IMR-90 (cell line): Measurements from ENCODE around the gene ARHGEF38. TPM values are rescaled to one million over a fixed set of nuclear protein-coding genes. Genes with fewer than 3 reads are reported as not detected.

ENCODE experiments used
- ATAC-seq: fragments of 200-7000 bp; cut with Tn5 transposase; 2 replicates; pipeline ENCODE4 v1.9.1; 2020; ENCODE audit warnings: low read depth, mild to moderate bottlenecking, moderate library complexity
- BruUV-seq: library from RNA; stranded (reverse); fragments of 400-500 nt; replicated peaks from 2 replicates; lab custom pipeline; 2021; lab: Mats Ljungman, UMichigan
- CTCF ChIA-PET: fragments of 300-600 bp; formaldehyde crosslinking; extraction: SDS; loops from one replicate; lab custom pipeline; 2021; ENCODE audit warnings: antibody characterized with exemption; lab: Yijun Ruan, JAX
- POLR2A ChIA-PET: fragments of 300-600 bp; sonication (Branson Sonifier 250); formaldehyde crosslinking; loops from one replicate; lab custom pipeline; 2022; ENCODE audit warnings: antibody characterized with exemption; ENCODE audit not compliant: unreplicated experiment; lab: Charles Lee
- DNase-seq: peaks from one replicate; pipeline ENCODE4 v3.0.0; 2013
- H2AFZ ChIP-seq: replicated peaks from 2 replicates; pipeline ENCODE3; 2013; ENCODE audit warnings: low read length, mild to moderate bottlenecking; ENCODE audit not compliant: poor library complexity
- H2AK5ac ChIP-seq: 2 replicates; pipeline ENCODE4 v1.6.1; 2013; ENCODE audit warnings: low read depth, low read length, inconsistent platforms
- H2AK9ac ChIP-seq: replicated peaks from 2 replicates; pipeline ENCODE3; 2013; ENCODE audit warnings: mild to moderate bottlenecking, low read depth, low read length, moderate library complexity; ENCODE audit not compliant: poor library complexity
- H2BK120ac ChIP-seq: 2 replicates; pipeline ENCODE4 v1.6.1; 2013; ENCODE audit warnings: low read depth, low read length, inconsistent platforms
- H2BK15ac ChIP-seq: 3 replicates; pipeline ENCODE4 v1.6.1; 2013; ENCODE audit warnings: low read depth, low read length, inconsistent platforms
- H2BK20ac ChIP-seq: 2 replicates; pipeline ENCODE4 v1.6.1; 2013; ENCODE audit warnings: low read depth, mild to moderate bottlenecking, inconsistent platforms, low read length, moderate library complexity
- H2BK5ac ChIP-seq: 2 replicates; pipeline ENCODE4 v1.6.1; 2013; ENCODE audit warnings: mild to moderate bottlenecking, low read depth, low read length, inconsistent platforms; ENCODE audit not compliant: poor library complexity, severe bottlenecking
- H3K14ac ChIP-seq: replicated peaks from 2 replicates; pipeline ENCODE4 v1.6.1; 2013; ENCODE audit warnings: low read depth, low read length, inconsistent platforms
- H3K18ac ChIP-seq: 2 replicates; pipeline ENCODE4 v1.6.1; 2013; ENCODE audit warnings: low read depth, low read length, control low read depth
- H3K23ac ChIP-seq: 2 replicates; pipeline ENCODE4 v1.6.1; 2013; ENCODE audit warnings: low read depth, low read length, inconsistent platforms
- H3K27ac ChIP-seq: 2 replicates; pipeline ENCODE4 v1.5.1; 2013; ENCODE audit warnings: mild to moderate bottlenecking, control low read depth, low read length; ENCODE audit not compliant: insufficient read depth
- H3K27me3 ChIP-seq: 2 replicates; pipeline ENCODE4 v1.6.1; 2013; ENCODE audit warnings: low read length; ENCODE audit not compliant: control insufficient read depth, insufficient read depth
- H3K36me3 ChIP-seq: 2 replicates; pipeline ENCODE4 v1.6.1; 2013; ENCODE audit warnings: low read length, mixed read lengths; ENCODE audit not compliant: control insufficient read depth, insufficient read depth
- H3K4ac ChIP-seq: 2 replicates; pipeline ENCODE4 v1.6.1; 2013; ENCODE audit warnings: low read depth, low read length, inconsistent platforms
- H3K4me1 ChIP-seq: 2 replicates; pipeline ENCODE4 v1.6.1; 2013; ENCODE audit warnings: low read length, mixed read lengths; ENCODE audit not compliant: control insufficient read depth, insufficient read depth
- H3K4me2 ChIP-seq: 2 replicates; pipeline ENCODE4 v1.6.1; 2013; ENCODE audit warnings: low read depth, mild to moderate bottlenecking, control low read depth, low read length, moderate library complexity
- H3K4me3 ChIP-seq: 2 replicates; pipeline ENCODE4 v1.5.1; 2013; ENCODE audit warnings: low read depth, mild to moderate bottlenecking, control low read depth, low read length, moderate library complexity; ENCODE audit not compliant: insufficient read depth
- H3K56ac ChIP-seq: 2 replicates; pipeline ENCODE4 v1.6.1; 2013; ENCODE audit warnings: low read length, inconsistent platforms; ENCODE audit not compliant: insufficient read depth; ENCODE audit errors: extremely low read depth
- H3K79me1 ChIP-seq, 2 experiments: 2 replicates each; pipeline ENCODE4 v1.6.1; 2013; ENCODE audit warnings: low read length in 2 of 2, inconsistent platforms in 1 of 2, low read depth in 1 of 2
- H3K9ac ChIP-seq: 2 replicates; pipeline ENCODE4 v1.6.1; 2013; ENCODE audit warnings: low read depth, low read length, control low read depth
- H3K9me1 ChIP-seq: 2 replicates; pipeline ENCODE4 v1.6.1; 2013; ENCODE audit warnings: low read length, inconsistent platforms; ENCODE audit not compliant: insufficient read depth
- H3K9me3 ChIP-seq: 2 replicates; pipeline ENCODE4 v1.6.1; 2013; ENCODE audit warnings: low read length; ENCODE audit not compliant: control insufficient read depth, insufficient read depth
- H4K20me1 ChIP-seq: 2 replicates; pipeline ENCODE4 v1.6.1; 2013; ENCODE audit warnings: low read length, inconsistent platforms; ENCODE audit not compliant: insufficient read depth
- H4K5ac ChIP-seq: 2 replicates; pipeline ENCODE4 v1.6.1; 2013; ENCODE audit warnings: mild to moderate bottlenecking, low read depth, low read length, control low read depth
- H4K8ac ChIP-seq, 2 experiments: 2 replicates each; pipeline ENCODE4 v1.6.1; 2013; ENCODE audit warnings: low read depth in 2 of 2, low read length in 2 of 2, control low read depth in 1 of 2, inconsistent platforms in 1 of 2
- H4K91ac ChIP-seq: 2 replicates; pipeline ENCODE4 v1.6.1; 2013; ENCODE audit warnings: low read depth, low read length, inconsistent platforms; ENCODE audit not compliant: insufficient read depth
- BHLHE40 ChIP-seq: fragments of 150-350 bp; IDR thresholded peaks from 2 replicates; pipeline ENCODE4 v1.6.1; 2016; ENCODE audit warnings: mild to moderate bottlenecking, low read depth, low read length
- CHD1 ChIP-seq: IDR thresholded peaks from 2 replicates; pipeline ENCODE4 v1.6.1; 2012; ENCODE audit warnings: low read depth, low read length, improper control_type of control experiment
- FOS ChIP-seq: fragments of 150-350 bp; IDR thresholded peaks from 2 replicates; pipeline ENCODE4 v1.6.1; 2016; ENCODE audit warnings: low read depth, low read length
- MAFK ChIP-seq: IDR thresholded peaks from 2 replicates; pipeline ENCODE4 v1.6.1; 2012; ENCODE audit warnings: low read depth, low read length, improper control_type of control experiment
- MAZ ChIP-seq: IDR thresholded peaks from 2 replicates; pipeline ENCODE4 v1.6.1; 2012; ENCODE audit warnings: low read depth, mild to moderate bottlenecking, low read length, improper control_type of control experiment, moderate library complexity, borderline replicate concordance
- MXI1 ChIP-seq: IDR thresholded peaks from 2 replicates; pipeline ENCODE4 v1.6.1; 2012; ENCODE audit warnings: low read depth, mild to moderate bottlenecking, low read length, moderate library complexity, borderline replicate concordance
- POLR2A ChIP-seq: IDR thresholded peaks from 2 replicates; pipeline ENCODE4 v1.6.1; 2012; ENCODE audit warnings: mild to moderate bottlenecking, low read depth, low read length
- RAD21 ChIP-seq: IDR thresholded peaks from 2 replicates; pipeline ENCODE4 v1.6.1; 2012; ENCODE audit warnings: low read length, improper control_type of control experiment
- RCOR1 ChIP-seq: IDR thresholded peaks from 2 replicates; pipeline ENCODE4 v1.6.1; 2012; ENCODE audit warnings: mild to moderate bottlenecking, low read length, improper control_type of control experiment; ENCODE audit not compliant: insufficient replicate concordance
- RFX5 ChIP-seq: IDR thresholded peaks from 2 replicates; pipeline ENCODE4 v1.8.0; 2012; ENCODE audit warnings: low read depth, mild to moderate bottlenecking, low read length, moderate library complexity
- WGBS, 2 experiments: methylation state at CpG; one replicate each; pipeline versions ENCODE4 v1.1.5 to v1.1.7; 2013; ENCODE audit warnings: missing lambda C conversion rate in 2 of 2; ENCODE audit not compliant: insufficient read length in 1 of 2; ENCODE audit errors: extremely low coverage in 2 of 2; 5-methylcytosine and 5-hydroxymethylcytosine counted together
- dilution Hi-C: fragments of 300-500 bp; cut with HindIII; formaldehyde crosslinking; loops from one replicate; pipeline ENCODE4 v1.14.3; 2018; ENCODE audit warnings: low sequenced_read_pairs; ENCODE audit not compliant: unreplicated experiment
- in situ Hi-C: fragments of 300-500 bp; cut with MboI; formaldehyde crosslinking; loops from 3 replicates; pipeline ENCODE4 v1.14.3; 2019; ENCODE audit warnings: low sequenced_read_pairs, inconsistent platforms, mixed read lengths
- intact Hi-C: fragments of 100-400 bp; cut with micrococcal nuclease; formaldehyde crosslinking; loops from 2 replicates; pipeline ENCODE4 v1.10.0; 2022
- polyA plus RNA-seq, 3 experiments: library from polyadenylated mRNA; depleted of rRNA; stranded (reverse); fragments of >200 nt; gene quantifications; 2 replicates each; pipeline ENCODE4 v1.2.3, GENCODE V29; 2012; ENCODE audit warnings: low replicate concordance in 1 of 3
- total RNA-seq: library from RNA; depleted of rRNA; stranded (reverse); fragments of >200 nt; gene quantifications from 2 replicates; pipeline ENCODE4 v1.2.3, GENCODE V29; 2012
- TF ChIP-seq, protein P1 (sequence below): fragments of 150-350 bp; IDR thresholded peaks from 2 replicates; pipeline ENCODE4 v1.6.1; 2017; ENCODE audit warnings: mild to moderate bottlenecking, antibody characterized with exemption, low read length, low read depth

The ARHGEF38 gene
- total and polyA plus RNA-seq, 2 of the 4 experiments (the other 2 are of a cell fraction): not detected

DNA sequence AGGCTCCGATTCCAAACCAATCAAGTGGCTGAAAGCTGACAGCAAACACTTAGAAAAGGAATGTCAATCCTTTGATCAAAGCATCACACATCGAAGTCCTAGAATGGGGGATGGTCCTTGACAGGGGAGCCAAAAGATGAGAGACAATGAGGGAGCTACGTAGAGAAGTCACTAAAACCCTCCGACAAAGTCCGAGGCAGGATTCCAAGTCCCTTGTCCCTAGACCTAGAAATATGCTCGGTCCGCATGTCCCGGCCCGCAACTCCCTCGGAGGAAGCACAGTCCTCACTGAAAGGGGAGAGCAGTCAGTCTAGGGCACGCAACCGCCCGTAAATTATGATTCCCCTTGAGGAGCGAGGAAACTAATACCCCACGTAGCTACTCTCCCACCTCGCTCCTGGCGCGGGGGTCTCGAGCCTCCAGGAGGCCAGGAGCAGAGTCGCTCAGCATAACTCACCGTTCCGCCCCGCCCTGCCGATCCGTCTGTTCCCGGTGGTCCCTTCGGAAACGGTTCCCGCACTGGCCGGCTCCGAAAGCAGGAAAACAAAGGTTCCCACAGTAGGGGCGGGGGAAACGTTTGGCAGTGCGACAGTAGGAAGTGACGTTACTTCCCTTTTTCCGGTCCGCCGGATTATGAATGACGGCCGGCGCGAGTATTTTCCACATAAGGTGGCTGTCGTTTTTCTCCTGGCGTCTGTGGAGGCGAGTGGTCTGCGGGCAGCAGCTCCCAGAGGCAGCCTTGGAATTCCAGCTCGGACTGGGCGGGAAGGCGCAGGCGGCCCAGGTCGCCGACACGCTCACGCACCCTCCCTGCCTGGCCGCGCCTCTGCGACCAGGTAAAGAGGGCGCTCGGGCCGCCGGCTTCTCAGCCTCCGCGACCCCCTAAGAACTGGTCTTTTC lies 156.0 kb downstream of the ARHGEF38 start, which contains the start of the genes GSTCD and INTS12:
TSS of gene GSTCD (plus strand) at position 604 of the 900 bp plus-strand sequence. CDS start 8,830 bp downstream, outside the sequence.
TSS of gene INTS12 (minus strand) at position 509 of the 900 bp plus-strand sequence. CDS start 8,684 bp downstream, outside the sequence.
- in situ Hi-C loops (no loop called here), intact Hi-C loops (loop anchor here (2.0 to 10.0 kb wide), 4 partner anchors 236 to 564 kb away; partner anchors contain the start of gene TET2), dilution Hi-C loops (no loop called here)
- Histone ChIP-seq H3K27me3 (no peaks in the 10 kb centered on the region), H2BK120ac (peak within 1 kb of the TSS; percentile 63; the same call in 1 of the 2 replicates), H3K23ac (peak within 1 kb of the TSS; percentile 63), H2AFZ (peak within 1 kb of the TSS; percentile 99), H4K8ac (peak within 1 kb of the TSS; percentile 78 to 92), H3K4ac (peak within 1 kb of the TSS; percentile 51), H3K56ac (peak within 1 kb of the TSS; percentile 84), H3K9me3 (no peaks in the 10 kb centered on the region), H3K36me3 (peaks cover 2% of the 10 kb centered on the region; the same call in 1 of the 2 replicates), H4K20me1 (no peaks in the 10 kb centered on the region), H2AK5ac (peak within 1 kb of the TSS; percentile 28; the same call in 1 of the 2 replicates), H2AK9ac (peak within 1 kb of the TSS; percentile 83), H2BK15ac (no peak within 1 kb of the TSS), H3K4me1 (no peaks in the 10 kb centered on the region), H4K5ac (peak within 1 kb of the TSS; percentile 46), H3K4me2 (peak within 1 kb of the TSS; percentile 98), H3K9ac (peak within 1 kb of the TSS; percentile 76), H3K79me1 (peaks cover 27 to 56% of the 10 kb centered on the region in 2 experiments), H3K14ac (peak within 1 kb of the TSS; percentile 82), H3K4me3 (peak within 1 kb of the TSS; percentile 59), H2BK5ac (peak within 1 kb of the TSS; percentile 42), H3K9me1 (peaks cover 3% of the 10 kb centered on the region; the same call in 1 of the 2 replicates), H3K27ac (peak within 1 kb of the TSS; percentile 75), H2BK20ac (no peak within 1 kb of the TSS), H4K91ac (peak within 1 kb of the TSS; percentile 54), H3K18ac (no peak within 1 kb of the TSS)
- ChIA-PET POLR2A (interaction anchor here (0.6 kb wide), 1 partner anchor 471 kb away, joined by 7 read pairs; no protein-coding TSS in a partner anchor), CTCF (no interaction called here)
- ATAC-seq (peak; percentile 99), DNase-seq (peak; percentile 93)
- TSS peak; percentile 44 for BruUV-seq
- 1% methylated on average over 13 of the region's 63 CpGs; no CpG with 5 or more reads in 1 of the 2 experiments for WGBS, 2 experiments
- no peak for TF ChIP-seq CHD1
- TF ChIP-seq FOS: peak; percentile 38; the same call in 1 of the 2 replicates
- no peak for TF ChIP-seq RCOR1
- no peak for TF ChIP-seq RAD21
- peak; percentile 19; the same call in 1 of the 2 replicates for TF ChIP-seq RFX5
- TF ChIP-seq MXI1: 0 out of 2 replicates have a peak, but pooled peaks have one; percentile 67
- TF ChIP-seq POLR2A: peak; percentile 89
- no peak for TF ChIP-seq MAFK
- TF ChIP-seq MAZ: peak; percentile 97
- TF ChIP-seq, protein P1, sequence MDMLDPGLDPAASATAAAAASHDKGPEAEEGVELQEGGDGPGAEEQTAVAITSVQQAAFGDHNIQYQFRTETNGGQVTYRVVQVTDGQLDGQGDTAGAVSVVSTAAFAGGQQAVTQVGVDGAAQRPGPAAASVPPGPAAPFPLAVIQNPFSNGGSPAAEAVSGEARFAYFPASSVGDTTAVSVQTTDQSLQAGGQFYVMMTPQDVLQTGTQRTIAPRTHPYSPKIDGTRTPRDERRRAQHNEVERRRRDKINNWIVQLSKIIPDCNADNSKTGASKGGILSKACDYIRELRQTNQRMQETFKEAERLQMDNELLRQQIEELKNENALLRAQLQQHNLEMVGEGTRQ: 0 out of 2 replicates have a peak, but pooled peaks have one; percentile 28
- TF ChIP-seq BHLHE40: peak; percentile 51; the same call in 1 of the 2 replicates
